Measurements from ENCODE around the gene FRMD1. TPM values are rescaled to one million over a fixed set of nuclear protein-coding genes. Genes with fewer than 3 reads are reported as not detected.

FRMD1 gene
- total RNA-seq, 1 experiment from 2014 or later: not detected

GRCh38 chr6:168005796-168006195, 73.2 kb downstream of the FRMD1 start:
- no peak for DNase-seq (ENCODE audit: low read depth)

GRCh38 chr6:168004945-168005344, 74.1 kb downstream of the FRMD1 start:
- DNase-seq (ENCODE audit: low read depth): no peak

GRCh38 chr6:168004023-168004422, 75.0 kb downstream of the FRMD1 start:
- DNase-seq (ENCODE audit: low read depth): no peak

Other genes with a start within 250 kb of the FRMD1 start
- not detected in 2 replicates for gene KIF25, start 81.5 kb downstream of the FRMD1 start, total RNA-seq (2014; rRNA removed; shearing (Covaris generic))
- gene DACT2, start 240.6 kb upstream of the FRMD1 start, total RNA-seq (2014; rRNA removed; shearing (Covaris generic)): not detected in 2 replicates

Measured in M059J (cell line).